Neural progenitor cell (in vitro differentiated cells): Measurements from ENCODE around the gene PPP2R2B. TPM values are rescaled to one million over a fixed set of nuclear protein-coding genes. Genes with fewer than 3 reads are reported as not detected.

ENCODE experiments used
- DNase-seq: peaks from one replicate; pipeline ENCODE4 v3.0.0-alpha.2; 2016; ENCODE audit warnings: low spot score
- H2AFZ ChIP-seq: fragments of 200-600 bp; sonication (generic); replicated peaks from 2 replicates; pipeline ENCODE4 v1.6.1; 2016; ENCODE audit warnings: antibody characterized with exemption
- H3F3A ChIP-seq: fragments of 200-600 bp; sonication (generic); 2 replicates; pipeline ENCODE4 v1.6.1; 2016; ENCODE audit warnings: antibody characterized with exemption, low read depth
- H3K27ac ChIP-seq: fragments of 200-600 bp; sonication (generic); 2 replicates; pipeline ENCODE4 v1.5.1; 2016; ENCODE audit warnings: mild to moderate bottlenecking
- H3K27me3 ChIP-seq: fragments of 200-600 bp; sonication (generic); 2 replicates; pipeline ENCODE4 v1.6.1; 2016; ENCODE audit warnings: mild to moderate bottlenecking, moderate library complexity
- H3K36me3 ChIP-seq: fragments of 200-600 bp; sonication (generic); 2 replicates; pipeline ENCODE4 v1.5.1; 2016
- H3K4me1 ChIP-seq: fragments of 200-600 bp; sonication (generic); 2 replicates; pipeline ENCODE4 v1.6.1; 2016; ENCODE audit warnings: mixed run types
- H3K4me2 ChIP-seq: fragments of 200-600 bp; sonication (generic); 2 replicates; pipeline ENCODE4 v1.6.1; 2016
- H3K4me3 ChIP-seq: fragments of 200-600 bp; sonication (generic); 2 replicates; pipeline ENCODE4 v1.5.1; 2016
- H3K79me2 ChIP-seq: fragments of 200-600 bp; sonication (generic); 2 replicates; pipeline ENCODE4 v1.6.1; 2016; ENCODE audit warnings: low read depth
- H3K9ac ChIP-seq: fragments of 200-600 bp; sonication (generic); 2 replicates; pipeline ENCODE4 v1.6.1; 2016
- H3K9me3 ChIP-seq: fragments of 200-600 bp; sonication (generic); 2 replicates; pipeline ENCODE4 v1.5.1; 2016; ENCODE audit warnings: low read depth
- H4K20me1 ChIP-seq: fragments of 200-600 bp; sonication (generic); 2 replicates; pipeline ENCODE4 v1.6.1; 2016; ENCODE audit warnings: low read depth
- H3K27ac Mint-ChIP-seq: 3 replicates; pipeline ENCODE4 v1.8.0; 2021; ENCODE audit warnings: mixed read lengths
- H3K27me3 Mint-ChIP-seq: 2 replicates; pipeline ENCODE4 v1.8.0; 2022; ENCODE audit warnings: low read depth, mild to moderate bottlenecking, inconsistent platforms, moderate library complexity, mixed read lengths; ENCODE audit not compliant: insufficient read depth
- H3K36me3 Mint-ChIP-seq: 3 replicates; pipeline ENCODE4 v1.8.0; 2021; ENCODE audit warnings: mixed read lengths
- H3K4me1 Mint-ChIP-seq: 3 replicates; pipeline ENCODE4 v1.8.0; 2021; ENCODE audit warnings: mixed read lengths
- H3K4me3 Mint-ChIP-seq: 3 replicates; pipeline ENCODE4 v1.8.0; 2021; ENCODE audit warnings: mild to moderate bottlenecking, moderate library complexity, mixed read lengths
- H3K9me3 Mint-ChIP-seq: 3 replicates; pipeline ENCODE4 v1.8.0; 2020; ENCODE audit warnings: mixed read lengths
- CTCF ChIP-seq: fragments of 200-600 bp; sonication (generic); IDR thresholded peaks from 2 replicates; pipeline ENCODE4 v1.5.1; 2017; ENCODE audit warnings: antibody characterized with exemption, mild to moderate bottlenecking
- EZH2 ChIP-seq: fragments of 200-600 bp; sonication (generic); IDR thresholded peaks from 2 replicates; pipeline ENCODE4 v1.6.1; 2017; ENCODE audit warnings: antibody characterized with exemption, mild to moderate bottlenecking, moderate library complexity
- EZH2phosphoT487 ChIP-seq: fragments of 200-600 bp; sonication (generic); IDR thresholded peaks from 2 replicates; pipeline ENCODE4 v1.6.1; 2017; ENCODE audit warnings: antibody characterized with exemption
- total RNA-seq: library from RNA; depleted of rRNA; stranded (reverse); fragments of >200 nt; gene quantifications from 2 replicates; pipeline ENCODE4 v1.2.3, GENCODE V29; 2015; ENCODE audit warnings: low replicate concordance

The PPP2R2B gene
- total RNA-seq, 1 donor from 2014 or later: 26.6 TPM

DNA sequence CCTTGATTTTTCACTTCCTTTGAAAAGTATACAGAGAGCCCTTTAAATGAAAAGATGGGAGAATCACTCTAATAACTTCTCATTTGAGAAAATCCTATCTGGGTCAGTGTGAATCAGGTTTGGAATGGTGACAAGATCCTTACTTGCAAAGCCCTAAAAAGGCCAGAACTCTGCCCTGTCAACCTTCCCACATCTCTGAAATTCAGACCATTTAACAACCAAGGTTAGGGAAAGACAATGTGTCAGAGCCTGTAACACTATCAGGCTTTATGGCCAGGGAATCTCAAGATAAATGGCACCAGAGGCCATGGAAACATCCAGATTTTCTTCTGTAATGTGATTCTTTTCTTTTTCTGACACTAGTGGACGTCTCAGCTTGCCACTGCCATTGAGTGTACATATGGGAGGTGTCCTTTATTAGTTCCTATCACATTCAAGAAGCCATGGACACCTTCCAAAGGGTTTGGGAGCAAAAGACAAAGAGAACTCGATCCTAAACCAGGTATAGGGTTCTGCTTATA, 196.9 kb downstream of the PPP2R2B start:
- Mint-ChIP-seq H3K27ac (no peak overlapping the region), H3K36me3 (no peaks in the 10 kb centered on the region), H3K4me3 (no peak overlapping the region), H3K4me1 (no peaks in the 10 kb centered on the region), H3K9me3 (no peaks in the 10 kb centered on the region), H3K27me3 (no peaks in the 10 kb centered on the region)
- no peak overlapping the region for H3K4me2 ChIP-seq
- no peak overlapping the region for H3K9ac ChIP-seq
- no peaks in the 10 kb centered on the region for H3K36me3 ChIP-seq
- no peaks in the 10 kb centered on the region for H3K79me2 ChIP-seq
- H3K4me1 ChIP-seq: no peaks in the 10 kb centered on the region
- no peak for TF ChIP-seq EZH2
- no peak for TF ChIP-seq CTCF
- no peak for TF ChIP-seq EZH2phosphoT487
- no peak overlapping the region for H3K4me3 ChIP-seq
- H3K27ac ChIP-seq: no peak overlapping the region
- no peaks in the 10 kb centered on the region for H4K20me1 ChIP-seq
- no peaks in the 10 kb centered on the region for H3K27me3 ChIP-seq
- no peaks in the 10 kb centered on the region for H3F3A ChIP-seq
- H2AFZ ChIP-seq: no peak overlapping the region
- DNase-seq: no peak
- no peaks in the 10 kb centered on the region for H3K9me3 ChIP-seq

DNA sequence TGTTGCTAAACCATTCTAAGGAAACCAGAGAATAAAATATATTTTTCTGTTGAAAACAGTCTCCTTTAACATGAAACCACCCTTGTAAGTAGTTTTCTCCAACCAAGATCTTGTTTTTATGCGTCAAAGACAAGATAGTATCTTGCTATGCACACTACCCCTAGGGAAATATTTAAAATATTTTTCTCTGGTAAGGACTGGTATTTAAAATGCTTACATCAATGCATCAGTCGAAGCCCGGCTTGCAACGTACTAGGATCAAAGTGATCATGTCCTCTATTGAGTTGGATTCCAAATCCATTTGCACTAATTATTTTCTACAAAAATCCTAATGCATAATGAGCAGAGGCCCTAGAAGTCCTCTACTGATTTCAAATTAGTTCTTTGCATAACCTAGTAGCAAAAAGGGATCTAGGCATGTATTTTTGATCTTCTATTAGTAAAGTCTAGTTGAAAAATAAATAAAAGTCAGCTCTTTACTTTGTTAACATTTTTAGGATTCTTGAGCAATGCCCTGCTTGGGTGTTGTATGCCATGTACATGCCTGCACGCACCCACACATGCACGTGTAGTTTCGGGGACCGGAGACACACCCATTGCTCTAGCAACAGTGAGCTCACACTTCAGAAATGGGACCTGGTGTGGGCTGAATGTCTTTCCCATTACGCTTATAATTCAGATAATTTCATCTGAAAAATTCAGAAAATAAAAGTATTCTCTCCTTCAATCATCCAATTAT, 197.5 kb downstream of the PPP2R2B start:
- Histone ChIP-seq H2AFZ (no peak overlapping the region), H3F3A (no peaks in the 10 kb centered on the region), H3K9ac (no peak overlapping the region), H4K20me1 (no peaks in the 10 kb centered on the region), H3K36me3 (no peaks in the 10 kb centered on the region), H3K4me3 (no peak overlapping the region), H3K4me1 (no peaks in the 10 kb centered on the region), H3K79me2 (no peaks in the 10 kb centered on the region), H3K9me3 (no peaks in the 10 kb centered on the region), H3K27ac (no peak overlapping the region), H3K4me2 (no peak overlapping the region), H3K27me3 (no peaks in the 10 kb centered on the region)
- Mint-ChIP-seq H3K4me3 (no peak overlapping the region), H3K9me3 (no peaks in the 10 kb centered on the region), H3K27ac (no peak overlapping the region), H3K36me3 (no peaks in the 10 kb centered on the region), H3K4me1 (peaks cover 3% of the 10 kb centered on the region), H3K27me3 (no peaks in the 10 kb centered on the region)
- no peak for DNase-seq
- TF ChIP-seq EZH2 (no peak), EZH2phosphoT487 (no peak)

DNA sequence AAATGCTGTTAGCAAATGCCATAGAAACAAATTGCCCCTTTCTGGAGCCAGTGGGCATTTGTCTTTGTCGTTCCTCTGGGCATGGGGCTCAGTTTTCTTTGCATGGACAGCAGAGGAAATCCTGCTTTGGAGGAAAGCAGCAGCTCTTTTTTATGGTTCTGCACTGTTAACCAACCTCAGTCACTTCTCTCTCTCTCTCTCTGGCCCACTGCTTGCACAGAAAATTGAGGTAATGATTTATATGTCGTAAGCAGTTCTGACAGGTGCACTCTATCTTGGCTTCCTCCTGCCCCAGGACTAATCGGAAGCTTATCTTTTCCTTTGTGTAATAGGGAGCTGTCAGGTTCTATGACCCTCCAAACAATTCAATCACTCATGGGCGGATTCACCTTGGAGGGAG, 202.9 kb downstream of the PPP2R2B start:
- Histone ChIP-seq H3K27me3 (no peaks in the 10 kb centered on the region), H3K36me3 (no peaks in the 10 kb centered on the region), H3K9me3 (no peaks in the 10 kb centered on the region), H3K4me1 (peaks cover 18% of the 10 kb centered on the region), H3K4me3 (no peak overlapping the region), H3K4me2 (no peak overlapping the region), H3K27ac (no peak overlapping the region), H3K79me2 (no peaks in the 10 kb centered on the region), H4K20me1 (no peaks in the 10 kb centered on the region), H3F3A (peaks cover 9% of the 10 kb centered on the region), H3K9ac (no peak overlapping the region), H2AFZ (no peak overlapping the region)
- no peak overlapping the region for H3K4me3 Mint-ChIP-seq
- no peaks in the 10 kb centered on the region for H3K36me3 Mint-ChIP-seq
- no peak for TF ChIP-seq EZH2
- no peak for TF ChIP-seq CTCF
- no peak for TF ChIP-seq EZH2phosphoT487
- DNase-seq: no peak
- no peak overlapping the region for H3K27ac Mint-ChIP-seq
- H3K27me3 Mint-ChIP-seq: no peaks in the 10 kb centered on the region
- no peaks in the 10 kb centered on the region for H3K9me3 Mint-ChIP-seq
- H3K4me1 Mint-ChIP-seq: peaks cover 21% of the 10 kb centered on the region

- no peak overlapping the region for H3K4me3 ChIP-seq
- Mint-ChIP-seq H3K4me1 (peaks cover 21% of the 10 kb centered on the region), H3K4me3 (no peak overlapping the region), H3K27me3 (no peaks in the 10 kb centered on the region), H3K36me3 (no peaks in the 10 kb centered on the region), H3K27ac (no peak overlapping the region), H3K9me3 (no peaks in the 10 kb centered on the region)
- no peaks in the 10 kb centered on the region for H3K9me3 ChIP-seq
- H2AFZ ChIP-seq: no peak overlapping the region
- DNase-seq: no peak
- no peaks in the 10 kb centered on the region for H3K36me3 ChIP-seq
- TF ChIP-seq CTCF: no peak
- no peak for TF ChIP-seq EZH2phosphoT487
- TF ChIP-seq EZH2: no peak
- no peak overlapping the region for H3K4me2 ChIP-seq
- H3K79me2 ChIP-seq: no peaks in the 10 kb centered on the region
- H3K9ac ChIP-seq: no peak overlapping the region
- no peak overlapping the region for H3K27ac ChIP-seq
- H4K20me1 ChIP-seq: no peaks in the 10 kb centered on the region
- H3K4me1 ChIP-seq: peaks cover 18% of the 10 kb centered on the region
- H3F3A ChIP-seq: peaks cover 9% of the 10 kb centered on the region
- H3K27me3 ChIP-seq: no peaks in the 10 kb centered on the region
Measured at GRCh38 chr5:146672866-146673265, 205.7 kb downstream of the PPP2R2B start.
